HG02571 (cell line): Measurements from ENCODE around the gene ZBED4.
A peak's percentile ranks its signal among the peaks of the same experiment; 100 is the strongest.

Experiments used
- ATAC-seq: cut with Tn5 transposase; IDR thresholded peaks from one replicate; pipeline ENCODE4 v1.9.1; 2021; ENCODE audit warnings: mild to moderate bottlenecking, moderate library complexity; ENCODE audit not compliant: unreplicated experiment

Gene ZBED4

DNA sequence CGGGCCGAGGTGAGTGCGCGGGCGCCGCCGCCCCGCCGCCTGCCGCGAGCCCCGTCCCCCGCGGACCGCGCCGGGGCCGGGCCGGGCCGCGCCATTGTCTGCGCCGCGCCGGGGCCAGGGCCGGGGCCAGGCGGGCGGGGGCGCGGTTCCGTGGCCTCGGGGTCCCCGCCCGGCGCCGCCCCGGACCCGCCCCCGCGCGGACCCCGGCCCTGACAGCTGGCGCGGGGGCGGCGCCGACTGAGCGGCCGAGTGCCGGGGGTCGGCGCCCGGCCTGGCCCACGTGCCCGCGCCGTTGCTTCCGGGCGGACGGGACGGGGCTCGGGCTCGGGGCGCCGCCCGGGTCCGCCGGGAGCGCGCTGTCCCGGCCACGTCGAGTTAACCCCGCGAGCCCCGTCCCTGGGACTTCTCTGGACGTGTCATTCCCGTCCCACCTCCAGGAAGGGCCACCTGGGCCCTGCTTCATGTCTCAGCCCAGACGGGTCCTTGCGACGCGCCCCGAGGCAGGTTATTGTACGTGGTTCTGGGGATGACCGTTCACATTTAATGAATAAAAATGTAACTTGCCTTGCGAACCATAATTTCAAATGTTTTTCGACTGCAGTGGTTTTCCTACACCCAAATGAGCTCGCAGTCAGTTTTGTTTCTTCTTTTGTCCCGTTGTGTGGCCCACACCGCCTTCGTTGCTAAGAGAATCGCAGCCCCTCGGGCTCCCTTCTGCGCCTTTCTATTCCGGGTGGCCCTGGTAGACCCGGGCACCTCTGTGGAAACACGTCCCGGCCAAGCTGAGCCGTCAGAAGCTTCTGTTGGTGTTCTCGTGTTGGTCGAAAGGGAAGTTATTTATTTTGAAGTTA is 562 bp downstream of the ZBED4 start:
- ATAC-seq: peak; percentile 23

DNA sequence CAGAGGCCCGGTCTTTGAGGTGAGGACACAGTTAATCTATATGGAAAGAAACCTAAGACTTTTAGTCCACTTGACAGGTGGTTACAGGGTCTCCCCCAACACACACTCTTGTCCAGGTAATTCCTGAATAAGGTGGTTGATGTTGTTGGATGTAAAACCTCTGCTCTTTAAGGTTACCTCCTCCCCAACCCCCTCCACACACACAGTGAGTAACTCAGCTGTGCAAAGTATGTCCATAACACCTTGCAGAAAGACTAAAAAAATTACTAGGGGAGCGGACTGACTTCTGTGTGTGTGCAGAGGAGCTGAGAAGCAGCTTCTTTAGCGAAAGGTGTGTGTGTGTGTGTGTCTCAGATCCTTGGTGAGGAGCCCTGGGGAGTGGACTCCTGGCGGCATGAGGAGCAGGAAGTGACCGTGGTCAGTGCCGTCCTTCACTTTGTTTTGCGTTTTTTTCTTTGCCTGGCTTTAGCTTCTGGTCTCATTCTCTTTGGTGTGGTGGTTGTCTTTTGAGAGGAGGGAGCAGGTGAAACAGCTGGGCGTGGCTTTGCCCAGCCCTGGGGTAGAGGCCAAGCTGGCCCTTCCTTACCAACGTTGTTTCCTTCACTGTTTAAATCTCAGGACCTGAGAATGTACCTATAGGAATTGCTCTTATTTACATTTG is 1.7 kb downstream of the ZBED4 start:
- ATAC-seq: no peak

DNA sequence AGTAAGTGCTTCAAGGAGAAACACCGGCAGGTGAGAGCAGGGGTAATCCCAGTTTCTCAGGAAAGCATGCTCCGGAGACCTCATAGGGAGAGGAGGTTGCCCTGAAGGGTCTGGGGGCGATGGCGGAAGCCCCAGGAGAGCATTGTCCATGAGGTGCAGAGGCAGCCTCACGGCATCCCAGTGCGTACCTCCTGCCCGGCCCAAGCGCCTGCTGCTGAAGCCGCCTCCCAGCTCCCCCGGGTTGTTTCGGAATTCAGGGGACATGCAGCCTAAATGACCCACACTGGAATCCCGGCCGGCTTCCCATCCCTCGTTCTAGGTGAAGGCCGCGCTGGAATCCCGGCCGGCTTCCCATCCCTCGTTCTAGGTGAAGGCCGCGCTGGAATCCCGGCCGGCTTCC is 2.7 kb downstream of the ZBED4 start:
- ATAC-seq: no peak

DNA sequence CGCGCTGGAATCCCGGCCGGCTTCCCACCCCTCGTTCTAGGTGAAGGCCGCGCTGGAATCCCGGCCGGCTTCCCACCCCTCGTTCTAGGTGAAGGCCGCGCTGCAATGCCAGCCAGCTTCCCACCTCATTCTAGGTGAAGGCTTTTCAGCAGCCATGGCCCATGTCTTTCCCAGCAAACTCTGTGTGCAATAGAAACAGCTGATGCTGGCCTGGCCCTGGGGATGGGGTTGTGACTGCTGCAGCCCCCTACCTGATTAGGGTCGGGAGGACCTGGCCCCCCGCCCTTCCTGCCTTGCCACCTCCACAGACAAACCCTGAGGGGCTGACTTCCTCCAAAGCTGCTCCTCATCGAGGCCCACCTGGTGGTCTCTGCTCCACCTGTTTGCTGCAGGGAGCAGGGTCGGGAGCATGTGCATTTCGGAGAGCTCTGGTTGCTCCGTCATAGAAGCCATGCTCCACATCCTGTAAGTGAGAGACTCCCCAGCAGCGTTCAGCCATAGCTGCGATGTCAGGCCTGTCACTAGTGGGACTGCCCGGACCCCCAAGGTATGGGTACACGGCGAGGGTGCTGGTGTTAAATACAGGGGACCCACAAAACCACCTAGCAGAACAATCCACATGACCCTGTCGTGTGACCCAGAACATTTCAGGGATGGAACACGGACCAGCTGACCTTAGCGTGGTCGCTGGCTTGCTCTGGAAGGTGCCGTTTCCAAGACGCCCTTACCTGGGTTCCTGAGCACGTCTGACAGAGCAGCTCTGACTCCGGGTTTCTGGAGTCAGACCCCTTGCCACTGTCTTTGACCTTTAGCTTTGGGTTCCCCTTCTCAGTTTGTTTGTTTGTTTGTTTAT is 3.3 kb downstream of the ZBED4 start:
- ATAC-seq: no peak

DNA sequence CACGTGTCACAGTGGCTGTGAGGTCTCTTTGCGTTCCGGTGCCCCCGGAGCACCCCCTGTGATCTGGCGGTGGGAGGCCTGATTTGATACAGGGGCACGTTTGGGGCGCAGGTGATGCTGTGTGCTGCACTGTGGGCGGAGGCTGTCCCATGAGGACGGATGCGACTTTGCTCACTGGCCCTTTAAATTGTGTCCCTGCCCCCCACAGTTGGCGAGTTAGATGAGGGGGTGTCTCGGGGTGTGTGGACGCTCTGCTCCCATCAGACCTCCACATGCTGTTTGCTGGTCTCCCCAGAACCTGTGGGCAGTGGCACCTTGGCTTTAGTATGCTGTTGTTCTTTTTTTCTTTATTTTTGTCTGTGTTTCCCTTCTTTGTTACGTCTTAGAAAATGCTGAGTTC is 5.2 kb downstream of the ZBED4 start:
- no peak for ATAC-seq

DNA sequence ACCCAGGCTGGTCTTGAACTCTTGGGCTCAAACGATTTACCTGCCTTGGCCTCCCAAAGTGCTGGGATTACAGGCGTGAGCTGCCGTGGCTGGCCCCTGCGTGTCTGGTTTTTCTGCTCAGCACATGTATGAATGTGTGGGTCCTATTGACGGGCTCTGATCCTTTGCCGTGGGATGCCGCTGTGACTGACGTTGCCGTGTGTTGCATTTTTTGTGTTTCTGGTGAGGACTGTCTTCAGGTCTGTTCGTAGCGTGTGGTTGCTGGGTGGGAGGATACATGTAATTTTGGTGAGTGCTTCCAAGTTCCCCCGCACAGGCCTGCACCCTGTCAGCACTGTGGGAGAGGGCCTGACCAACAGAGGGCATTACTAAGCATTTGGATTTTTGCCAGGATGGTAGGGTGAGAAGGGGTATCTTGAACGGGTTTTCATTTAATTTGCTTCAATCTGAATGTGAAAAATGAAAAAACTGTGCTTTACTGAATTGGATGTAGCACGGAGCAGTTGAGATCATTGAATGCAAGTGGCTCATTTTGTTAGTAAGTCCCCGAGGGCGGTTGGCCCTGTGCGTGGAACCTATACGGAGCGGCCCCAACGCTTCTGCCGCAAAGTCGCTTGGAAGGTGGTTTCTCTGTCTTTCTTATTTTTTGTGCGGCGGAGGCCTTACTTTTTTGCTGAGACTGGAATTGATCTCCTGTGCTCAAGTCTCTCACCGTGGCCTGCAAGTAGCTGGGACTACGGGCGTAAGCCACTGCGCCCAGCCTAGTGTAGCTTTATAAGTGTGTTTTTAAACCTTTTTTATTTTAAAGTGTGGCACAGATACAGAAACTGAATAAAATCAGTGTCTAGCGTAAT is 8.2 kb downstream of the ZBED4 start:
- no peak for ATAC-seq

DNA sequence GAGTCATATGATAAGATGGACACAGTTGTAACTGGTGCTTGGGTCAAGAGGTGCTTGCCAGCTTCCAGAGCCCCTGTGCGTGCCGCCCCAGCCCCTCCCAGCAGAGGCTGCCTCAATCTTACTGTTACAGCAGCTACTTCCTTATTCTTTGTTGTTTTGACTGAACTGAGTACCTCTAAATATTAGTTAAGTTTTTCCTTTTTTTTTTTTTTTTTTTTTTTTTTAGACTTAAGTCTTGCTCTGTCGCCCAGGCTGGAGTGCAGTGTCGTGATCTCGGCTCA is 8.8 kb downstream of the ZBED4 start:
- ATAC-seq: no peak

DNA sequence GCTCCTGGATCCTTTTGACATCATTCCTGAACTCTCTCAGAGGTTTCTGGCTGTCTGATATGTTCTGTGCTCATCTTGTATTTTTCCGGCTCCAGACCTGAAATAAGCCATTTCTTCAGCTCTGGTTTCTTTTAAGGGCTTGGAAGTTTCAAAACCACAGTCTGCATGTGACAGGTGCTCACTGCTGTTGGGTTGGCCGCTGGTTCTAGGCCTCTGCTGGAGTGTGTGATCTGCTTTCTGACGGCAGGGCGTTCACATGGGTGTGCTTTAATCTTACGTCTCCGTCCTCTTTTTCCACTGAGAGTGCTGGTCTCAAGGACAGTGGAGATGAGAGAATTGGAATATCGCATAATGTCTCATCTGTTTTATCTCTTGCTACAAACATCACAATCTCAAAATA is 10.3 kb downstream of the ZBED4 start:
- no peak for ATAC-seq

DNA sequence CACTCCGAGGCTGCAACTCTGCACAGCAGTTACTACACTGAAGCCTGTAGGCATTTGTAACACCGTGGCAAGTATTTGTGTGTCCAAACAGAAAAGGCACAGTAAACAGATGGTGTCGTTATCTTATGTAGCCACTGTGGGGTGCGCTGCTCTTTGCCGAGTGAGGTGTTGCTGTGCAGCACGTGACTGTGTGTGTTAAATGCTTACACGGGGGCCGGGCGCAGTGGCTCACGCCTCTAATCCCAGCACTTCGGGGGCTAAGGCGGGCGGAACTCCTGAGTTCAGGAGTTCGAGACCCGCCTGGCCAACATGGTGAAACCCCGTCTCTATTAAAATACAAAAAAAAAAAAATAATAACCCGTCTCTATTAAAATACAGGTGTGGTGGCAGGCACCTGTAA is 11.5 kb downstream of the ZBED4 start:
- no peak for ATAC-seq

DNA sequence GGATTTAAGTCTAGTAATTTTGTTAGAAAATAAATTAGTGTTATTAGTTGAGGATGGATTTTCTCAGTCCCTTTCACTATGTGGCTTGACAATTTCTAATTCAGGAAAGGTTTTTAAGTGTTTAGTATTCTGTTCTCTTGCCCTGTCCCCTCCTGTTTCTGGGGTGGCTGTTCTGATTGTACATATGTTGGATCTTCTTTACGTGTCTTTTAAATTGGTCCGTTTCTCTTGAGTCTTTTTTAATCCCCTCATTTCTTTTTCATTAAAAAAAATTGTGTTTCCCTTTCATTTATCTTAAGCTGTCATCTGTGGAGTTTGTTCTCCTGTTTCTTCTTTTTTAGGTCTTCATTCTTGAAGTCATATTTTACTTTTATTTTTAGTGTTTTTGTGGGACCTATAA is 12.5 kb downstream of the ZBED4 start:
- ATAC-seq: no peak

DNA sequence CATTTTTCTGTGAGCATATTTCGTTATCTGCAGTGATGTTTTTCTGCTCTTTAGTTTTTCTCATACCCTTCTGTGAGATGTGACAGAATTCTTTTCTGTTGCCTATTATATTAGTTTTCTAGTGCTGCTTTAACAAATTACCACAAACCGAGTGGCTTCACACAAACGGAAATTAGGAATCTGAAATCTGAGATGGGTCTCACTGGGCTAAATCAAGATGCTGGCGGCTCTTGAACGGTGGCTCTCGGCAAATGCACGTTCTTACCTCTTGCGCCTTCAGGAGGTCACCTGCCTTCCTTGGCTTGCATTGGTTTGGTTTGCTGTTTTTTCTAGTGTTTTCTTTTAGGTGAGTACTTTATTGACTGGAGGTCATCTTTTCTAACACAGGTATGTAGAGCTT is 13.0 kb downstream of the ZBED4 start:
- no peak for ATAC-seq

DNA sequence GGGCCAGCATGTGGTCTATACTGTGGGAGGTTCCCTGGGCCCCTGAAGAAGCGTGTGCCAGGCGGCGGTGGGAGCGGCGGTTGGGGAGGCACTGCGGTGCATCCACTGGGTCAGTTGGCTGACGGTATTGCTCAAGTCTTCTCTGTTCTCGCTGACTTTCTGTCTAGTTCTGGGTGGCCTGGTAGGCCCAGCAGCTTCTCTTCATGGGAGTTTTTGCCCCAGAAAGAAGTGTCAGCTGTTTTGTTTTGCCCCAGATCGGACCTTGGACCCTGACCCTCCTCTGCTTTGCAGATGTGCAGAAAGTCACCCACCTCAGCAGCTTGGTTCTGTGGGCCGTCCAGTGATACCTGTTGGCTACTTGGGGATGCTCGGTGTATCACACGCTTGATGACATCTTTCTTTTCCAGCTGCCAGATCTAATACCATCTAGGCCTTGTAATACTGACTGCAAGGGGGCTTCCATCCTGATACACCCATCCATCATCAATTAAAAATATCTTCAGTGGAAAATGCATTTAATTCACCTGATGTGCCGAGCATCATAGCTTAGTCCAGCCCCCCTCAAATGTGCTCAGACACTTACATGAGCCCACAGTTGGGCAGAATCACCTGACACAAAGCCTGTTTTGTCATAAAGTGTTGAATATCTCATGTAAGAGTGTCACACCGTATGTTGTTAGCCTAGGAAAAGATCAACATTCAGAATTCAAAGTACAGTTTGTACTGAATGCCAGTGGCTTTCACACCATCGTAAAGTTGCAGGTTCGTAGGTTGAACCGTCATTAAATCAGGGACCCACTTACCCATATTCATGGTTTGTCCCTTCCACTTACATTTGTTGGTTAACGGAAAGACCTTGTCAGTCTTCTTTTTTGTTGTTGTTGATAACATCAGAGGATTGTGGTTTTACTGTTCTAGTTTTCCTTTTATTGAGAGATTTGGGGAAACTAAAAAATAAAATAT is 13.9 kb downstream of the ZBED4 start:
- no peak for ATAC-seq

DNA sequence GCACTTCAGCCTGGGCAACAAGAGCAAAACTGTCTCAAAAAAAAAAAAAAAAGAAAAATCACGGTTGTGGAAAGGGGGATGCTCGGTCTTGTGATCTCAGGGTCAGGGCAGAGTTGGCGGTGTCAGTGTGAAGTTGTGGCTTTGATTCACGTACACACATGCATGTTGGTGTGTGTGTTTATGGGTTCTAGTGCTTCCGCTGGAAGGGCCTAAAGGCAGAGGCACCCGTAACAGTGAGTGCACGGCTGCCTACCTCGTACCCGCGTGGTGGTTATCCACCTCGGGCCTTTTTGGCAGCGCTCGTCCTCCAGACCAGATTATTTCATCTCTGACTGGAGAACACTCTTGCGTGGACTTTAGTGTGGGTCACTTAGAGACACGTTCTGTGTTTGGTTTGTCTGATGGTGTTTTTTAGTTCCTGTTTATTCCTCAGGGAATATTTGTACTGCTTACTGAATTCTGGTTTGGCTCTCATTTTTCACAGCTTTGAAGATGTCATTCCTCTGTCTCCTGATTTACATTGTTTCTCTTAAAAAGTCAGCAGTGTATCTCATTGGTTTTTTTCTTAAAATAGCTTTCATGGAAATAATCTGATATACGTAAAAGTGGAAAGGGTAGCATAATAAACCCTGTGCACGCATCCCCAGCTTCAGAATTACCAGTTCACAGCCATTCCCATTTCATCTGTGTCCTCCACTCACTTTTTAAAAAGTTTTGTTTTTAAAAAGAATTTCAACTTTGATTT is 15.6 kb downstream of the ZBED4 start:
- no peak for ATAC-seq

DNA sequence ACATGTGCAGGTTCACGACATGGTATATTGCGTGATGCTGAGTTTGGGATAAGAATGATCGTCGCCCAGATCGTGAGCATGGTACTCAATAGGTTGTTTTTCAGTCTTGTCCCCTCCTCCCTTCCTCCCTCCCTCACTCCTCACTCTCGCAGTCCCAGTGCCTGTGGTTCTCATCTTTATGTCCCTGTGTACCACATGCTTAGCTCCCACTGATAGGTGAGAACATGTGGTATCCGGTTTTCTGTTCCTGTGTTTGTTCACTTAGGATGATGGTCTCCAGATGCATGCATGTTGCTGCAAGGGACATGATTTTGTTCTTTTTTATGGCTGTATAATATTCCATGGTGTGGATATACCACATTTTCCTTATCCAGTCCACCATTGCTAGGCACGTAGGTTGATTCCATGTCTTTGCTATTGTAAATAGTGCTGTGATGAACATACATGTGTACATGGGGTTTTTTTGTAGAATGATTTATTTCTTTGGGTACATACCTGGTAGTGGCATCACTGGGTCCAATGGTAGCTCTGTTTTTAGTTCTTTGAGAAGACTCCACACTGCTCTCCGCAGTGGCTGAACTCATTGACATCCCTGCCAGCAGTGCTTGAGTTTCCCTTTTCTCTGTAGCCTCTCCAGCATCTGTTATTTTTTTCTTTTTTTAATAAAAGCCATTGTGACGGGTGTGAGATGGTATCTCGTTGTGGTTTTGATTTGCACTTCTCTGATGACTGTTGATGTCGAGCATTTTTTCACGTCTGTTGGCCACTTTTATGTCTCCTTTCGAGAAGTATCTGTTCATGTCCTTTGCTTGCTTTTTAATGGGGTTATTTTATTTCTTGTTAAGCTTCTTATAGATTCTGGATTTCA is 16.4 kb downstream of the ZBED4 start:
- ATAC-seq: no peak

DNA sequence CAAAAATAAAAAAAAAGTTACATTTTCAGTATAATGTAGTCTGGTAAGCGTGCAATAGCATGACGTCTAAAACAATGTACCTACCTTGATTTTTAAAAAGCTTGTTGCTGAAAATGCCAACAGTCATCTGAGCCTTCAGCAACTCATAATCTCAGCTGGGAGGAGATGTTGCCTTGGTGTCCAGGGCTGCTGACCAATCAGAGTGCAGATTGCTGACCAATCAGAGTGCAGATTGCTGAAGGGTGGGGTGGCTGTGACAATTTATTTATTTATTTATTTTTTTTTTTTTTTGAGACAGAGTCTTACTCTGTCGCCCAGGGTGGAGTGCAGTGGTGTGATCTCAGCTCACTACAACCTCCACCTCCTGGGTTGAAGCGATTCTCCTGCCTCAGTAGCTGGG is 17.8 kb downstream of the ZBED4 start:
- ATAC-seq: no peak

DNA sequence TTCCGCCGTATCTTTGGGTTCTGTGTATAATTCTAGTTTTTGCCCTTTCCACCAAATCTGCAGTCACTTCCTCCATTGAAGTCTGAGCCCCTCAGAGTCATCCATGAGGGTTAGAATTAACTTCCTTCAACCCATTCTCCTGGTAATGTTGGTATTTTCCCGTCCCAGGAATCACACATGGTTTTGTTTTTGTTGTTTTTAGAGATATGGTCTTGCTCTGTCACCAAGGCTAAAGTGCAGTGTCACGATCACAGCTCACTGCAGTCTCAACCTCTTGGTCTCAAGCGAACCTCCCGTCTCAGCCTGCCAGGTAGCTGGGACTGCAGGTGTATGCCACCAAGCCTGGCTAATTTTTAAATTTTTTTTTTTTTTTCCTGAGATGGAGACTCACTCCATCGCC is 18.7 kb downstream of the ZBED4 start:
- ATAC-seq: no peak

DNA sequence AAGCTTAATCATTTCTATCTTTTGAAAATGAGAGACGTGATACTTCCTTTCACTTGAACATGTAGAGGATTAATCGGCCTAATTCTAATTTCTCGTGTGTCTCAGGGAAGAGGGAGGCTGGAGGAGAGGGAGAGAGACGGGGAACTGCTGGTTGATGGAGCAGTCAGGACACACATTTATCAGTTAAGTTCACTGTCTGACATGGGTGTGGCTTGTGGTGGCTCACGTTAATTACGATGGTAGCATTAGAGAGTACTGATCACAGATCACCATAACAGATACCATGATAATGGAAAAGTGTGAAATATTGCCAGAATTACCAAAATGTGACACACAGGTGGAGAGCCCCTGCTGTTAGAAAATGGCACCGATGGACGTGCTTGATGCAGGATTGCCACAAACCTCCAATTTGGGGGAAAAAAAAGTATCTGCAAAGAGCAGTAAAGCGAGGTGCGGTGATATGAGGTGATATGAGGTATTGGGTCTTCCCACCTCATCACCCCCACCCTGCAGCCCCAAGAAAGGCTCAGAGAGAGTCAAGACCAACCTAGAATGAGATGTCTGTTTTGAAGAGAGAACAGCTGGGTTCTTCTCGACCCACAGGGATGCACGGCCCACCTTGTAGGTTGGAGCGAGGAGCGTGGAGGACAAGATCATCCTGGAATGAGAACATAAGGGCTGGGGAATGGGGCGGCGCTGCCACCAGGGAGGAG is 19.7 kb downstream of the ZBED4 start:
- no peak for ATAC-seq

DNA sequence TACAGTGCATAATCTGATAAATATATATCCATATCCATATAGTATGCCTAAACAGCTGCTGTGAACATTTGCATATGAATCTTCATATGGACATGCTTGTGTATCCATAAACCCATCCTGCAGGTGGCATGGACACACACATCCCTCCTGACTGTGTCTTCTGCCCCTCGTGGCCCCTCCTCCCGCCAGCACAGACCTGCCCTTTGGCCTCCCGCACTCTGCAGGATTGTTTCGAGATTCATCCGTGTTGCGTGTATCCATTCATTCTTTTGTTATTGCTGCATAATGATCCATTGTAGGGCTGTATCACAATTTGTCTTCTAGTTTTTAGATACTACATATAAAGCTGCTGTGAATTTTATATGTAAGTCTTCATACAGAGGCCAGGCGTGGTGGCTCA is 24.0 kb downstream of the ZBED4 start:
- ATAC-seq: no peak
